ENCODE measurements around the gene SLC6A1.

SLC6A1 gene

DNA sequence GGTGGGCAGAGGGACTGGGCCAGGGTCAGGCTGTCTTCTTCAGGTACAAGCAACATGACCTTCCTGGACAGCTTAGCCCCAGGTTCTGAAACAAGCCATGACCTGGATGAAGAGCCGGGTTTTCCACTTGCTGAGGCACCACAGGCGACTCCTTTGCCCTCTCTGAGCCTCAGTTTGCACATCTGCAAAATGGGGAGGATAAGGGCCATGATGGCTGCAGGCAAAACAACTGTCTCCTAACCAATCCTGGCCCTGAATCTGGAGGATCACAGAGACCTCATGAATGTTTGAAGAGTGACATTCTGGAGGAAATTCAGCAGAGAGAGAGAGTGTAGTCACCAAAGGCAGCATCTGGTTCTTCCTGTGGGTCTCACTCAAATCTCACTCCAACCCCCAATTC, 8.0 kb downstream of the SLC6A1 start:
- no peak for TF ChIP-seq EZH2phosphoT487 (IDR thresholded peaks at IDR 0.05; ENCODE audit: low read length)
- TF ChIP-seq, protein P1, sequence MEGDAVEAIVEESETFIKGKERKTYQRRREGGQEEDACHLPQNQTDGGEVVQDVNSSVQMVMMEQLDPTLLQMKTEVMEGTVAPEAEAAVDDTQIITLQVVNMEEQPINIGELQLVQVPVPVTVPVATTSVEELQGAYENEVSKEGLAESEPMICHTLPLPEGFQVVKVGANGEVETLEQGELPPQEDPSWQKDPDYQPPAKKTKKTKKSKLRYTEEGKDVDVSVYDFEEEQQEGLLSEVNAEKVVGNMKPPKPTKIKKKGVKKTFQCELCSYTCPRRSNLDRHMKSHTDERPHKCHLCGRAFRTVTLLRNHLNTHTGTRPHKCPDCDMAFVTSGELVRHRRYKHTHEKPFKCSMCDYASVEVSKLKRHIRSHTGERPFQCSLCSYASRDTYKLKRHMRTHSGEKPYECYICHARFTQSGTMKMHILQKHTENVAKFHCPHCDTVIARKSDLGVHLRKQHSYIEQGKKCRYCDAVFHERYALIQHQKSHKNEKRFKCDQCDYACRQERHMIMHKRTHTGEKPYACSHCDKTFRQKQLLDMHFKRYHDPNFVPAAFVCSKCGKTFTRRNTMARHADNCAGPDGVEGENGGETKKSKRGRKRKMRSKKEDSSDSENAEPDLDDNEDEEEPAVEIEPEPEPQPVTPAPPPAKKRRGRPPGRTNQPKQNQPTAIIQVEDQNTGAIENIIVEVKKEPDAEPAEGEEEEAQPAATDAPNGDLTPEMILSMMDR (IDR thresholded peaks at IDR 0.05; ENCODE audit: low read length): no peak
- no peak for TF ChIP-seq EZH2 (optimal IDR thresholded peaks at IDR 0.05; ENCODE audit: low read depth, low read length)

DNA sequence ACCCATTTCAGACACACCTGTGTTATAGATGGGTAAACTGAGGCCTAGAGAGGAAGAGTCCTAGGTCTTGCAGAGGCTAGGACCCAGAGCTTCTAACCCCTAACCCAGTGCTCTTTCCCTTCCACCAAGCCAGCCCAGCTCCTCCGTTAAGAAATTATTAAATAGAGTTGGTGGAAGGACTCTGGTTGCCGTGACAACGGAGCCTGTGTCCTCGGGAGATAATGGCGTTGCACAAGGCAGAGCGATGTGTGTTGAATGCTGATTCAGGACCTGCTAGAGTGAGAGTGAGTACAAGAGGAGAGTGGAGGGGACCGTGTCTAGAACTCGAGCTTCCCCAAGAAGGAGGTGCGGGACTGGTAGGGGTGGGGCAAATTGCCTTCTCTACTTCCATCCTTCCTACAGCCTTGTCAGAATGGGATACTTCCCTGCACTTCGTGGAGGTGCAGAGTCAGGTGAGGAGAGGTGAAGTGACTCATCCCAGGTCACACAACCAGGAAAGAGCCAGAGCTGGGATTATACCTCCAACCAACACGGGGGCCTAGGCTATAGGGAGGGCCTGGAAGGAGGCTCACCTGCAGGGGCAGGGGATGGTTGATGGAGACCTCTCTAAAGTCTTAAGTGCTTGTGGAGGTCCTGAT, 8.6 kb downstream of the SLC6A1 start:
- no peak overlapping the region for H3K4me2 ChIP-seq (ENCODE audit: low read depth, low read length)
- no peaks in the 10 kb centered on the region for H3K79me2 ChIP-seq (ENCODE audit: low read length)
- H3K4me3 ChIP-seq (ENCODE audit: low read length): no peak overlapping the region
- H3F3A ChIP-seq (ENCODE audit: insufficient read depth, low read length): no peaks in the 10 kb centered on the region
- H3K4me1 ChIP-seq (ENCODE audit: low read length): no peaks in the 10 kb centered on the region
- H3K9me3 ChIP-seq (replicated peaks; ENCODE audit: insufficient read depth, low read length): no peaks in the 10 kb centered on the region
- H3K27me3 ChIP-seq (replicated peaks; ENCODE audit: insufficient read depth, low read length): peaks cover 61% of the 10 kb centered on the region
- no peak overlapping the region for H3K27ac ChIP-seq (ENCODE audit: low read length)
- TF ChIP-seq, protein P1 (IDR thresholded peaks at IDR 0.05; ENCODE audit: low read length): no peak
- no peak for TF ChIP-seq EZH2 (optimal IDR thresholded peaks at IDR 0.05; ENCODE audit: low read depth, low read length)
- TF ChIP-seq EZH2phosphoT487 (IDR thresholded peaks at IDR 0.05; ENCODE audit: low read length): no peak
- H4K20me1 ChIP-seq (ENCODE audit: insufficient read depth, low read length): no peaks in the 10 kb centered on the region
- no peak overlapping the region for H3K9ac ChIP-seq (ENCODE audit: low read length)
- H3K36me3 ChIP-seq (replicated peaks; ENCODE audit: insufficient read depth, low read length): no peaks in the 10 kb centered on the region
- no peak for DNase-seq
- no peak overlapping the region for H2AFZ ChIP-seq (ENCODE audit: low read length)
- H3K9me2 ChIP-seq (replicated peaks; ENCODE audit: insufficient read depth, low read length): no peaks in the 10 kb centered on the region

More for the DNA sequence above, 8.0 kb downstream of the SLC6A1 start:
- no peak overlapping the region for H3K4me3 ChIP-seq (ENCODE audit: low read length)
- no peaks in the 10 kb centered on the region for H3K79me2 ChIP-seq (ENCODE audit: low read length)
- H3K4me1 ChIP-seq (ENCODE audit: low read length): no peaks in the 10 kb centered on the region
- no peaks in the 10 kb centered on the region for H3K36me3 ChIP-seq (replicated peaks; ENCODE audit: insufficient read depth, low read length)
- no peak overlapping the region for H3K27ac ChIP-seq (ENCODE audit: low read length)
- DNase-seq: no peak
- H4K20me1 ChIP-seq (ENCODE audit: insufficient read depth, low read length): no peaks in the 10 kb centered on the region
- no peaks in the 10 kb centered on the region for H3K9me3 ChIP-seq (replicated peaks; ENCODE audit: insufficient read depth, low read length)
- H3K9me2 ChIP-seq (replicated peaks; ENCODE audit: insufficient read depth, low read length): no peaks in the 10 kb centered on the region
- H3K9ac ChIP-seq (ENCODE audit: low read length): no peak overlapping the region
- H3K27me3 ChIP-seq (replicated peaks; ENCODE audit: insufficient read depth, low read length): peaks cover 55% of the 10 kb centered on the region
- H3K4me2 ChIP-seq (ENCODE audit: low read depth, low read length): no peak overlapping the region
- H3F3A ChIP-seq (ENCODE audit: insufficient read depth, low read length): no peaks in the 10 kb centered on the region
- H2AFZ ChIP-seq (ENCODE audit: low read length): no peak overlapping the region

DNA sequence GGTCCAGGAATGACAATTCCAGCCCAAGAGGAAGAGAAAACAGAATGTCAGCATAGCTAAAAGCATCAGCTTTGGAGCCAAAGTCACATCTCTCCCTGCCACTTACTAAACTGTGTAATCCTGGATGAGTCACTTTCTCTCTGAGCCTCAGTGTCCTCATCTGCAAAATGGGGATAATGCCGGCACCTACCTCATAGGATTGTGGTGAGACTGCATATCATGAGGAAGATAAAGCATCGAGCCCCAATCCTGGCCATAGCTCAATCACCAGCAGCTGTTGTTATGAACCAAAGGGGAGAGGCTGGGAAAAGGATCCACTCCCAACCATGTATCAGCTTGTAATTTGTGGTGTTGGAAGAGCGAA, 9.1 kb downstream of the SLC6A1 start:
- Histone ChIP-seq H3K36me3 (replicated peaks; ENCODE audit: insufficient read depth, low read length) (no peaks in the 10 kb centered on the region), H3K9me2 (replicated peaks; ENCODE audit: insufficient read depth, low read length) (no peaks in the 10 kb centered on the region), H3F3A (ENCODE audit: insufficient read depth, low read length) (no peaks in the 10 kb centered on the region), H3K4me2 (ENCODE audit: low read depth, low read length) (no peak overlapping the region), H3K4me1 (ENCODE audit: low read length) (no peaks in the 10 kb centered on the region), H3K27ac (ENCODE audit: low read length) (no peak overlapping the region), H2AFZ (ENCODE audit: low read length) (no peak overlapping the region), H3K27me3 (replicated peaks; ENCODE audit: insufficient read depth, low read length) (peaks cover 66% of the 10 kb centered on the region), H3K79me2 (ENCODE audit: low read length) (no peaks in the 10 kb centered on the region), H3K9me3 (replicated peaks; ENCODE audit: insufficient read depth, low read length) (no peaks in the 10 kb centered on the region), H4K20me1 (ENCODE audit: insufficient read depth, low read length) (no peaks in the 10 kb centered on the region), H3K4me3 (ENCODE audit: low read length) (no peak overlapping the region), H3K9ac (ENCODE audit: low read length) (no peak overlapping the region)
- no peak for DNase-seq
- TF ChIP-seq, protein P1 (IDR thresholded peaks at IDR 0.05; ENCODE audit: low read length): no peak
- no peak for TF ChIP-seq EZH2 (optimal IDR thresholded peaks at IDR 0.05; ENCODE audit: low read depth, low read length)
- TF ChIP-seq EZH2phosphoT487 (IDR thresholded peaks at IDR 0.05; ENCODE audit: low read length): no peak
